HEK293 (cell line): ENCODE measurements around the gene CDK14.

ENCODE experiments used
- CTCF ChIA-PET: fragments of 350-600 bp; formaldehyde crosslinking; extraction: SDS; loops from one replicate; lab custom pipeline; 2021; ENCODE audit warnings: antibody characterized with exemption; lab: Yijun Ruan, JAX
- POLR2A ChIA-PET: fragments of 300-600 bp; formaldehyde crosslinking; extraction: SDS; loops from one replicate; lab custom pipeline; 2020; ENCODE audit warnings: antibody characterized with exemption, inconsistent platforms; lab: Yijun Ruan, JAX
- H3K27ac ChIP-seq: fragments of 200-500 bp; sonication (Bioruptor generic); 2 replicates; pipeline ENCODE4 v1.5.1; 2014; ENCODE audit warnings: low read depth, low read length, control low read depth, inconsistent platforms; ENCODE audit errors: extremely low read depth
- H3K36me3 ChIP-seq, 2 experiments: fragments of 200-500 bp in 1 of 2; sonication (Bioruptor generic) in 1 of 2; 1 replicate in 1 of 2; 2 replicates in 1 of 2; pipeline ENCODE4 v1.5.1; 2014 to 2017; ENCODE audit warnings: inconsistent platforms in 2 of 2, low read length in 2 of 2; ENCODE audit not compliant: control insufficient read depth in 2 of 2, insufficient read depth in 1 of 2
- H3K4me1 ChIP-seq: fragments of 200-500 bp; sonication (Bioruptor generic); 2 replicates; pipeline ENCODE4 v1.5.1; 2014; ENCODE audit warnings: mild to moderate bottlenecking, low read length, inconsistent platforms; ENCODE audit not compliant: control insufficient read depth, insufficient read depth
- H3K4me3 ChIP-seq: 2 replicates; pipeline ENCODE4 v1.5.1; 2011; ENCODE audit warnings: low read depth, mild to moderate bottlenecking, control low read depth, low read length, moderate library complexity
- H3K9me3 ChIP-seq: fragments of 200-500 bp; sonication (Bioruptor generic); 2 replicates; pipeline ENCODE4 v1.5.1; 2014; ENCODE audit warnings: low read depth, low read length, inconsistent platforms; ENCODE audit not compliant: control insufficient read depth, insufficient read depth
- HOXC10 ChIP-seq: sonication (generic); formaldehyde crosslinking; IDR thresholded peaks from 2 replicates; pipeline ENCODE4 v1.8.1; 2023; ENCODE audit warnings: mild to moderate bottlenecking, missing genetic modification reagents
- HOXD13 ChIP-seq: sonication (generic); formaldehyde crosslinking; IDR thresholded peaks from 2 replicates; pipeline ENCODE4 v1.8.0; 2022; ENCODE audit warnings: missing genetic modification reagents, borderline replicate concordance
- OSR2 ChIP-seq: fragments of 450-650 bp; formaldehyde crosslinking; IDR thresholded peaks from 2 replicates; pipeline ENCODE4 v1.5.1; 2016; ENCODE audit warnings: missing biosample characterization, missing genetic modification characterization
- SP7 ChIP-seq: fragments of 450-650 bp; formaldehyde crosslinking; IDR thresholded peaks from 2 replicates; pipeline ENCODE4 v1.5.1; 2016; ENCODE audit warnings: missing biosample characterization, missing genetic modification characterization
- ZBTB1 ChIP-seq: fragments of 450-650 bp; formaldehyde crosslinking; IDR thresholded peaks from 2 replicates; pipeline ENCODE4 v1.5.1; 2016; ENCODE audit warnings: missing biosample characterization, missing genetic modification characterization
- ZBTB20 ChIP-seq: fragments of 450-650 bp; formaldehyde crosslinking; IDR thresholded peaks from 2 replicates; pipeline ENCODE4 v1.5.1; 2016; ENCODE audit warnings: missing biosample characterization, missing genetic modification characterization
- ZNF121 ChIP-seq: fragments of 450-650 bp; formaldehyde crosslinking; IDR thresholded peaks from 2 replicates; pipeline ENCODE4 v1.5.1; 2016; ENCODE audit warnings: missing biosample characterization, missing genetic modification characterization
- ZNF155 ChIP-seq: fragments of 450-650 bp; formaldehyde crosslinking; IDR thresholded peaks from 2 replicates; pipeline ENCODE4 v1.5.1; 2016; ENCODE audit warnings: missing biosample characterization, missing genetic modification characterization
- ZNF211 ChIP-seq: fragments of 450-650 bp; formaldehyde crosslinking; IDR thresholded peaks from 2 replicates; pipeline ENCODE4 v1.5.1; 2016; ENCODE audit warnings: low read depth, missing biosample characterization, missing genetic modification characterization
- ZNF221 ChIP-seq: fragments of 450-650 bp; formaldehyde crosslinking; IDR thresholded peaks from 2 replicates; pipeline ENCODE4 v1.5.1; 2017; ENCODE audit warnings: missing biosample characterization, missing genetic modification characterization, borderline replicate concordance
- ZNF223 ChIP-seq: fragments of 450-650 bp; formaldehyde crosslinking; IDR thresholded peaks from 2 replicates; pipeline ENCODE4 v1.5.1; 2016; ENCODE audit warnings: missing biosample characterization, missing genetic modification characterization
- ZNF239 ChIP-seq: fragments of 450-650 bp; formaldehyde crosslinking; IDR thresholded peaks from 2 replicates; pipeline ENCODE4 v1.5.1; 2016; ENCODE audit warnings: missing biosample characterization, missing genetic modification characterization
- ZNF24 ChIP-seq: fragments of 450-650 bp; formaldehyde crosslinking; IDR thresholded peaks from 2 replicates; pipeline ENCODE4 v1.5.1; 2016; ENCODE audit warnings: missing biosample characterization, missing genetic modification characterization
- ZNF292 ChIP-seq: fragments of 450-650 bp; formaldehyde crosslinking; IDR thresholded peaks from 2 replicates; pipeline ENCODE4 v1.5.1; 2016; ENCODE audit warnings: low read depth, missing biosample characterization, missing genetic modification characterization, borderline replicate concordance
- ZNF391 ChIP-seq: fragments of 450-650 bp; formaldehyde crosslinking; IDR thresholded peaks from 2 replicates; pipeline ENCODE4 v1.5.1; 2016; ENCODE audit warnings: low read depth, missing biosample characterization, missing genetic modification characterization, borderline replicate concordance
- ZNF433 ChIP-seq: fragments of 450-650 bp; formaldehyde crosslinking; IDR thresholded peaks from 2 replicates; pipeline ENCODE4 v1.5.1; 2016; ENCODE audit warnings: missing biosample characterization, missing genetic modification characterization, low read depth
- ZNF473 ChIP-seq: fragments of 450-650 bp; formaldehyde crosslinking; IDR thresholded peaks from 2 replicates; pipeline ENCODE4 v1.5.1; 2017; ENCODE audit warnings: missing biosample characterization, missing genetic modification characterization
- ZNF510 ChIP-seq: fragments of 450-650 bp; formaldehyde crosslinking; IDR thresholded peaks from 2 replicates; pipeline ENCODE4 v1.5.1; 2018; ENCODE audit warnings: mild to moderate bottlenecking, missing genetic modification characterization, missing biosample characterization; ENCODE audit not compliant: insufficient replicate concordance
- ZNF624 ChIP-seq: fragments of 450-650 bp; formaldehyde crosslinking; IDR thresholded peaks from 2 replicates; pipeline ENCODE4 v1.5.1; 2017; ENCODE audit warnings: missing biosample characterization, missing genetic modification characterization
- ZNF677 ChIP-seq: fragments of 450-650 bp; IDR thresholded peaks from 2 replicates; pipeline ENCODE4 v1.5.0; 2018; ENCODE audit warnings: missing biosample characterization, mild to moderate bottlenecking, missing genetic modification characterization, moderate library complexity
- ZNF776 ChIP-seq: fragments of 450-650 bp; formaldehyde crosslinking; IDR thresholded peaks from 2 replicates; pipeline ENCODE4 v1.5.0; 2017; ENCODE audit warnings: missing biosample characterization, missing genetic modification characterization, borderline replicate concordance
- ZNF843 ChIP-seq: fragments of 450-650 bp; formaldehyde crosslinking; IDR thresholded peaks from 2 replicates; pipeline ENCODE4 v1.5.1; 2016; ENCODE audit warnings: missing biosample characterization, missing genetic modification characterization
- TF ChIP-seq, protein P1 (sequence below): fragments of 450-650 bp; formaldehyde crosslinking; IDR thresholded peaks from 2 replicates; pipeline ENCODE4 v1.5.1; 2016; ENCODE audit warnings: missing biosample characterization, missing genetic modification characterization
- TF ChIP-seq, protein P2 (sequence below): sonication (generic); formaldehyde crosslinking; IDR thresholded peaks from 2 replicates; pipeline ENCODE4 v1.8.1; 2022; ENCODE audit warnings: mild to moderate bottlenecking, moderate library complexity, missing genetic modification reagents
- TF ChIP-seq, protein P3 (sequence below): fragments of 450-650 bp; formaldehyde crosslinking; IDR thresholded peaks from 2 replicates; pipeline ENCODE4 v1.5.1; 2017; ENCODE audit warnings: missing biosample characterization, missing genetic modification characterization
- TF ChIP-seq, protein P4 (sequence below): fragments of 450-650 bp; formaldehyde crosslinking; IDR thresholded peaks from 2 replicates; pipeline ENCODE4 v1.5.1; 2016; ENCODE audit warnings: missing biosample characterization, missing genetic modification characterization

Gene CDK14

DNA sequence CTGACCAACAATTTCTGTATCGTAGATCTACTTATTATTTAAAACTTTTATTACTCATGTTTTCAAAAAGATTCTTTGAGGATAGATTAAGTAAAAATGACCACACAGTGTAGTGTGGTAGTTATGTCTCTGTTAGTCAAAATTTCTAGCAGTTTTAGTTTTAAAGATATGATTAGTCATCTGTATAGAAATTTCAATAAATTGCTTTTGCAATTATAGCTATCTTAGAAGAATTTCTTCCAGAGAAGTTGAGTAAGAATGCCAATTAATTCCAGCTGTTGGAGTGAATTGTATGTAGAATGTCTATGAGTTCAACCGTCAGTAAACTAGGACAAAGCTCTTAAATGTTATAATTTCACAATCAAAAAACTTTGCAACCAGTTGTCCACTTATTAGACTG is 229.7 kb downstream of the CDK14 start:
- Histone ChIP-seq H3K4me3 (no peak overlapping the region), H3K4me1 (no peaks in the 10 kb centered on the region), H3K27ac (no peak overlapping the region), H3K9me3 (no peaks in the 10 kb centered on the region; the same call in 1 of the 2 replicates), H3K36me3 (no peaks in the 10 kb centered on the region)
- TF ChIP-seq ZNF24 (tag by site-specific recombination) (no peak), ZNF239 (tag by site-specific recombination) (no peak), ZBTB1 (no peak)
- TF ChIP-seq, protein P1, sequence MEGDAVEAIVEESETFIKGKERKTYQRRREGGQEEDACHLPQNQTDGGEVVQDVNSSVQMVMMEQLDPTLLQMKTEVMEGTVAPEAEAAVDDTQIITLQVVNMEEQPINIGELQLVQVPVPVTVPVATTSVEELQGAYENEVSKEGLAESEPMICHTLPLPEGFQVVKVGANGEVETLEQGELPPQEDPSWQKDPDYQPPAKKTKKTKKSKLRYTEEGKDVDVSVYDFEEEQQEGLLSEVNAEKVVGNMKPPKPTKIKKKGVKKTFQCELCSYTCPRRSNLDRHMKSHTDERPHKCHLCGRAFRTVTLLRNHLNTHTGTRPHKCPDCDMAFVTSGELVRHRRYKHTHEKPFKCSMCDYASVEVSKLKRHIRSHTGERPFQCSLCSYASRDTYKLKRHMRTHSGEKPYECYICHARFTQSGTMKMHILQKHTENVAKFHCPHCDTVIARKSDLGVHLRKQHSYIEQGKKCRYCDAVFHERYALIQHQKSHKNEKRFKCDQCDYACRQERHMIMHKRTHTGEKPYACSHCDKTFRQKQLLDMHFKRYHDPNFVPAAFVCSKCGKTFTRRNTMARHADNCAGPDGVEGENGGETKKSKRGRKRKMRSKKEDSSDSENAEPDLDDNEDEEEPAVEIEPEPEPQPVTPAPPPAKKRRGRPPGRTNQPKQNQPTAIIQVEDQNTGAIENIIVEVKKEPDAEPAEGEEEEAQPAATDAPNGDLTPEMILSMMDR (tag by site-specific recombination) = no peak
- ChIA-PET CTCF (interaction anchor here (0.7 kb wide), 1 partner anchor 207 kb away, joined by 3 read pairs; no protein-coding TSS in a partner anchor), POLR2A (no interaction called here)

DNA sequence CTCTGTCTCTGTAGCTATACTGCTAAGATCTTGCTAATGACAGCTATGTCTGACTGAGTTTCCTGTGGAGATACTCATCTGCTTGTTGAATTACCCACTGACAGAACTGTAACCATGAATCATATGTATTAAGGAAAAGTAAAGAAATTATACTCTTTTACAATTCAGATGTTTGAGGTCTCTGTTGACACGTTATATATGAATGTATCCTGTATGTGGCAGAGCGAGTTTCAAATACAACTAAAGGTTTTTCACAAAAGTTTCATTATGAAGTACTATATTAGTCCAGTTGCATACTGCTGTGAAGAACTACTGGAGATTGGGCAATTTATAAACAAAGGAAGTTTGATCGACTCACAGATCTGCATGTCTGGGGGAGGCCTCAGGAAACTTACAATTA is 232.5 kb downstream of the CDK14 start:
- POLR2A ChIA-PET = no interaction called here
- no peaks in the 10 kb centered on the region; the same call in 1 of the 2 replicates for H3K9me3 ChIP-seq
- TF ChIP-seq ZNF624 (no peak), ZNF24 (tag by site-specific recombination) (no peak), ZNF292 (tag by site-specific recombination) (no peak), ZNF776 (tag by site-specific recombination) (no peak), ZNF843 (no peak), ZNF221 (no peak), ZBTB20 (no peak), ZNF510 (tag by site-specific recombination) (no peak)
- TF ChIP-seq, protein P2, sequence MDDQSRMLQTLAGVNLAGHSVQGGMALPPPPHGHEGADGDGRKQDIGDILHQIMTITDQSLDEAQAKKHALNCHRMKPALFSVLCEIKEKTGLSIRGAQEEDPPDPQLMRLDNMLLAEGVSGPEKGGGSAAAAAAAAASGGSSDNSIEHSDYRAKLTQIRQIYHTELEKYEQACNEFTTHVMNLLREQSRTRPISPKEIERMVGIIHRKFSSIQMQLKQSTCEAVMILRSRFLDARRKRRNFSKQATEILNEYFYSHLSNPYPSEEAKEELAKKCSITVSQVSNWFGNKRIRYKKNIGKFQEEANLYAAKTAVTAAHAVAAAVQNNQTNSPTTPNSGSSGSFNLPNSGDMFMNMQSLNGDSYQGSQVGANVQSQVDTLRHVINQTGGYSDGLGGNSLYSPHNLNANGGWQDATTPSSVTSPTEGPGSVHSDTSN = no peak
- TF ChIP-seq, all 188 proteins: peak for 0
- H3K4me1 ChIP-seq = no peaks in the 10 kb centered on the region
- H3K27ac ChIP-seq = no peak overlapping the region
- CTCF ChIA-PET = no interaction called here
- no peaks in the 10 kb centered on the region for H3K36me3 ChIP-seq
- H3K4me3 ChIP-seq = no peak overlapping the region

DNA sequence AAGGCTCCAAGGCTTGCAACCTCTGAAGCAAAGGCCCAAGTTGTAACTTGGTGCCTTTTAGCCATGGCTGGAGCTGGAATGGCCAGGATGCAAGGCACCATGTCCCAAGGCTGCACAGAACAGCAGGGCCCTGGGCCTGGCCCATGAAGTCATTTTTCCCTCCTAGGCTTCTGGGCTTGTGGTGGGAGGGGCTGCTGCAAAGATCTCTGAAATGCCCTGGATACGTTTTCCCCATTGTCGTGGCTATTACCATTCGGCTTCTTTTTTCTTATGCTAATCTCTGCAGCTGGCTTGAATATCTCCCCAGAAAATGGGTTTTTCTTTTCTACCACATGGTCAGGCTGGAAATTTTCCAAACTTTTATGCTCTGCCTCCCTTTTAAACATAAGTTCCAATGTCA is 234.2 kb downstream of the CDK14 start:
- H3K27ac ChIP-seq = no peak overlapping the region
- POLR2A ChIA-PET = no interaction called here
- no peak overlapping the region for H3K4me3 ChIP-seq
- H3K9me3 ChIP-seq = no peaks in the 10 kb centered on the region; the same call in 1 of the 2 replicates
- no peaks in the 10 kb centered on the region for H3K4me1 ChIP-seq
- TF ChIP-seq ZNF624 = no peak
- TF ChIP-seq HOXC10 (CRISPR knock-in tag) = no peak
- no peak for TF ChIP-seq ZNF211
- TF ChIP-seq HOXD13 (CRISPR knock-in tag) = no peak
- no peak for TF ChIP-seq ZNF391 (tag by site-specific recombination)
- TF ChIP-seq OSR2 (tag by site-specific recombination) = no peak
- no peak for TF ChIP-seq SP7 (tag by site-specific recombination)
- TF ChIP-seq ZNF677 (tag by site-specific recombination) = no peak
- TF ChIP-seq ZNF121 (tag by site-specific recombination) = no peak
- TF ChIP-seq ZNF510 (tag by site-specific recombination) = no peak
- TF ChIP-seq ZNF433 (tag by site-specific recombination) = no peak
- TF ChIP-seq, protein P3, sequence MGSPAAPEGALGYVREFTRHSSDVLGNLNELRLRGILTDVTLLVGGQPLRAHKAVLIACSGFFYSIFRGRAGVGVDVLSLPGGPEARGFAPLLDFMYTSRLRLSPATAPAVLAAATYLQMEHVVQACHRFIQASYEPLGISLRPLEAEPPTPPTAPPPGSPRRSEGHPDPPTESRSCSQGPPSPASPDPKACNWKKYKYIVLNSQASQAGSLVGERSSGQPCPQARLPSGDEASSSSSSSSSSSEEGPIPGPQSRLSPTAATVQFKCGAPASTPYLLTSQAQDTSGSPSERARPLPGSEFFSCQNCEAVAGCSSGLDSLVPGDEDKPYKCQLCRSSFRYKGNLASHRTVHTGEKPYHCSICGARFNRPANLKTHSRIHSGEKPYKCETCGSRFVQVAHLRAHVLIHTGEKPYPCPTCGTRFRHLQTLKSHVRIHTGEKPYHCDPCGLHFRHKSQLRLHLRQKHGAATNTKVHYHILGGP (tag by site-specific recombination) = no peak
- TF ChIP-seq ZNF473 = no peak
- TF ChIP-seq ZNF223 (tag by site-specific recombination) = no peak
- TF ChIP-seq, protein P4, sequence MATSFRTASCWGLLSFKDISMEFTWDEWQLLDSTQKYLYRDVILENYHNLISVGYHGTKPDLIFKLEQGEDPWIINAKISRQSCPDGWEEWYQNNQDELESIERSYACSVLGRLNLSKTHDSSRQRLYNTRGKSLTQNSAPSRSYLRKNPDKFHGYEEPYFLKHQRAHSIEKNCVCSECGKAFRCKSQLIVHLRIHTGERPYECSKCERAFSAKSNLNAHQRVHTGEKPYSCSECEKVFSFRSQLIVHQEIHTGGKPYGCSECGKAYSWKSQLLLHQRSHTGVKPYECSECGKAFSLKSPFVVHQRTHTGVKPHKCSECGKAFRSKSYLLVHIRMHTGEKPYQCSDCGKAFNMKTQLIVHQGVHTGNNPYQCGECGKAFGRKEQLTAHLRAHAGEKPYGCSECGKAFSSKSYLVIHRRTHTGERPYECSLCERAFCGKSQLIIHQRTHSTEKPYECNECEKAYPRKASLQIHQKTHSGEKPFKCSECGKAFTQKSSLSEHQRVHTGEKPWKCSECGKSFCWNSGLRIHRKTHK (tag by site-specific recombination) = no peak
- TF ChIP-seq ZNF155 (tag by site-specific recombination) = no peak
- CTCF ChIA-PET = no interaction called here
- H3K36me3 ChIP-seq = no peaks in the 10 kb centered on the region
